Mononuclear cell (primary cell): Measurements from ENCODE around the gene SERF1B. TPM values are rescaled to one million over a fixed set of nuclear protein-coding genes. Genes with fewer than 3 reads are reported as not detected.

Experiments
- total RNA-seq: library from RNA; depleted of rRNA; stranded (reverse); fragments of >200 nt; gene quantifications from one replicate; pipeline ENCODE4 v1.2.3, GENCODE V29; 2012

Gene SERF1B
- total RNA-seq, 1 donor: 11.1 TPM

Other genes with a start within 250 kb of the SERF1B start
- 33.7 TPM for gene SMN2, start 24.4 kb downstream of the SERF1B start, total RNA-seq